Activated CD4-positive, alpha-beta T cell treated with anti-CD3 and anti-CD28 coated beads, Interleukin-2, Interleukin-4, amounts not matched to agents 100 ng/mL and 50 ng/mL, durations not matched to agents 16 hours and 8 hours (primary cell): ENCODE data around the gene AVEN.
"Not testable (repeated sequence)": the region's sequence is repeated elsewhere in the genome, so short reads cannot be mapped to it uniquely, and the experiment has no call there.

Source experiments
- DNase-seq: peaks from one replicate; pipeline ENCODE4 v3.0.0-alpha.2; 2020; ENCODE audit warnings: low spot score

AVEN gene

GRCh38 chr15:33848011-33848410, 191.0 kb downstream of the AVEN start:
- DNase-seq, result no peak

- DNase-seq, result no peak
Observed at GRCh38 chr15:33846862-33847261, 192.1 kb downstream of the AVEN start.

- no peak for DNase-seq
Observed at GRCh38 chr15:33846142-33846541, 192.9 kb downstream of the AVEN start.

- no peak for DNase-seq
Observed at GRCh38 chr15:33844597-33844996, 194.4 kb downstream of the AVEN start.

- DNase-seq, result no peak
Observed at GRCh38 chr15:33844186-33844585, 194.8 kb downstream of the AVEN start.

- DNase-seq, result no peak
Observed at GRCh38 chr15:33840615-33841014, 198.4 kb downstream of the AVEN start.

GRCh38 chr15:33839540-33839939, 199.5 kb downstream of the AVEN start:
- no peak for DNase-seq

- no peak for DNase-seq
Observed at GRCh38 chr15:33837294-33837693, 201.7 kb downstream of the AVEN start.

- no peak for DNase-seq
Observed at GRCh38 chr15:33834892-33835743, 203.9 kb downstream of the AVEN start.

GRCh38 chr15:33831646-33832045, 207.4 kb downstream of the AVEN start:
- no peak for DNase-seq

- no peak for DNase-seq
Observed at GRCh38 chr15:33830351-33830750, 208.7 kb downstream of the AVEN start.

GRCh38 chr15:33826201-33826600, 212.8 kb downstream of the AVEN start:
- DNase-seq, result no peak

- no peak for DNase-seq
Observed at GRCh38 chr15:33825453-33825852, 213.6 kb downstream of the AVEN start.

- no peak for DNase-seq
Observed at GRCh38 chr15:33823119-33823518, 215.9 kb downstream of the AVEN start.

- no peak for DNase-seq
Observed at GRCh38 chr15:33822479-33822878, 216.5 kb downstream of the AVEN start.

- not testable (repeated sequence) for DNase-seq
Observed at GRCh38 chr15:33819499-33819898, 219.5 kb downstream of the AVEN start.
